HepG2 (cell line): Measurements from ENCODE around the gene KLHL36. TPM values are rescaled to one million over a fixed set of nuclear protein-coding genes. Genes with fewer than 3 reads are reported as not detected.

Experiments used
- ATAC-seq: fragments of 200-7000 bp; cut with Tn5 transposase; 3 replicates; pipeline ENCODE4 v1.9.1; 2020; ENCODE audit warnings: mild to moderate bottlenecking, moderate library complexity
- BruUV-seq: library from RNA; stranded (reverse); fragments of 400-500 nt; replicated peaks from 2 replicates; lab custom pipeline; 2021; lab: Mats Ljungman, UMichigan
- CTCF ChIA-PET: fragments of 300-600 bp; formaldehyde crosslinking; extraction: SDS; loops from one replicate; lab custom pipeline; 2021; ENCODE audit warnings: low total read pairs, inconsistent platforms, low intra/inter-chr PET ratio; lab: Yijun Ruan, JAX
- POLR2A ChIA-PET: fragments of 350-600 bp; sonication (Branson Sonifier 250); formaldehyde crosslinking; loops from one replicate; lab custom pipeline; 2020; ENCODE audit warnings: antibody characterized with exemption, inconsistent platforms; lab: Yijun Ruan, JAX
- DNase-seq: peaks from one replicate; pipeline ENCODE4 v3.0.0-alpha.2; 2015; ENCODE audit warnings: low spot score
- FAIRE-seq: peaks from 3 replicates; lab custom pipeline; 2011; peaks lifted over from hg19 to GRCh38; lab: Jason Lieb, UNC
- H2AFZ ChIP-seq: one replicate; pipeline ENCODE4 v1.6.1; 2011; ENCODE audit warnings: low read length, inconsistent platforms
- H3K27ac ChIP-seq: fragments of 300-600 bp; 3 replicates; pipeline ENCODE4 v1.8.0; 2011; ENCODE audit warnings: mixed run types, mild to moderate bottlenecking, mixed read lengths, low read length, inconsistent platforms; ENCODE audit not compliant: insufficient read depth; ENCODE audit errors: extremely low read length
- H3K27me3 ChIP-seq, 2 experiments: fragments of 200-600 bp in 1 of 2; 2 replicates in 1 of 2; 3 replicates in 1 of 2; pipeline versions ENCODE4 v1.6.0 to v1.8.0; 2011; ENCODE audit warnings: low read length in 2 of 2, mild to moderate bottlenecking in 2 of 2, moderate library complexity in 2 of 2, inconsistent platforms in 1 of 2; ENCODE audit not compliant: insufficient read depth in 2 of 2, control insufficient read depth in 1 of 2
- H3K36me3 ChIP-seq, 2 experiments: fragments of 200-600 bp in 1 of 2; replicated peaks in 1 of 2; 2 replicates in 1 of 2; 3 replicates in 1 of 2; pipeline versions ENCODE4 v1.5.1 to v1.8.0; 2011; ENCODE audit warnings: low read length in 2 of 2, inconsistent platforms in 1 of 2; ENCODE audit not compliant: insufficient read depth in 2 of 2, control insufficient read depth in 1 of 2
- H3K4me1 ChIP-seq: 2 replicates; pipeline ENCODE4 v1.5.1; 2012; ENCODE audit warnings: low read length, inconsistent platforms; ENCODE audit not compliant: insufficient read depth
- H3K4me2 ChIP-seq: 2 replicates; pipeline ENCODE4 v1.6.0; 2011; ENCODE audit warnings: low read depth, low read length, inconsistent platforms
- H3K4me3 ChIP-seq, 3 experiments: fragments of 200-600 bp in 1 of 3; sonication (generic), shearing (Covaris generic) in 1 of 3; replicated peaks in 1 of 3; 2 replicates each; pipeline ENCODE4 v1.5.1; 2011 to 2016; ENCODE audit warnings: low read length in 3 of 3, inconsistent platforms in 2 of 3, low read depth in 2 of 3, mild to moderate bottlenecking in 2 of 3, control low read depth in 1 of 3, mixed read lengths in 1 of 3; ENCODE audit not compliant: insufficient read depth in 1 of 3
- H3K79me2 ChIP-seq: one replicate; pipeline ENCODE4 v1.6.1; 2011; ENCODE audit warnings: low read length, inconsistent platforms; ENCODE audit not compliant: insufficient read depth
- H3K9ac ChIP-seq: 2 replicates; pipeline ENCODE4 v1.6.0; 2011; ENCODE audit warnings: mild to moderate bottlenecking, low read depth, low read length, inconsistent platforms; ENCODE audit not compliant: insufficient read depth
- H3K9me3 ChIP-seq: 2 replicates; pipeline ENCODE4 v1.5.1; 2012; ENCODE audit warnings: mild to moderate bottlenecking, low read length
- H4K20me1 ChIP-seq: 2 replicates; pipeline ENCODE4 v1.6.0; 2011; ENCODE audit warnings: inconsistent platforms, mild to moderate bottlenecking, low read length, moderate library complexity; ENCODE audit not compliant: insufficient read depth
- DR1 ChIP-seq: sonication (generic); formaldehyde crosslinking; IDR thresholded peaks from 2 replicates; pipeline ENCODE4 v1.8.0; 2021; ENCODE audit warnings: mild to moderate bottlenecking, missing genetic modification reagents, inconsistent platforms
- ELF4 ChIP-seq: sonication (generic); formaldehyde crosslinking; IDR thresholded peaks from 2 replicates; pipeline ENCODE4 v1.5.0; 2020; ENCODE audit warnings: missing genetic modification reagents, mild to moderate bottlenecking, moderate library complexity, borderline replicate concordance
- PITX1 ChIP-seq: sonication (generic); formaldehyde crosslinking; IDR thresholded peaks from 2 replicates; pipeline ENCODE4 v1.5.1; 2020; ENCODE audit warnings: mild to moderate bottlenecking, missing genetic modification reagents
- ZC3H13 ChIP-seq: sonication (generic); formaldehyde crosslinking; IDR thresholded peaks from 2 replicates; pipeline ENCODE4 v1.8.1; 2023; ENCODE audit warnings: mild to moderate bottlenecking, missing genetic modification reagents, moderate library complexity
- WGBS: methylation state at CpG from one replicate; pipeline ENCODE4 v1.1.6; 2017; ENCODE audit warnings: low lambda C conversion rate; 5-methylcytosine and 5-hydroxymethylcytosine counted together
- in situ Hi-C: cut with HindIII; loops from 2 replicates; pipeline ENCODE4 v1.10.0; 2017; ENCODE audit warnings: low pct_unique_long_range_greater_than_20kb; ENCODE audit not compliant: extremely low pct_ligation_motif_present
- intact Hi-C: fragments of 100-400 bp; cut with micrococcal nuclease; formaldehyde crosslinking; loops from one replicate; pipeline ENCODE4 v1.10.0; 2022; ENCODE audit not compliant: unreplicated experiment
- polyA plus RNA-seq, 8 experiments: library from polyadenylated mRNA; depleted of rRNA in 3 of 8; stranded (reverse) in 7 of 8; unstranded in 1 of 8; fragments of >200 nt; fragmentation: Illumina TruSeq in 4 of 8; extraction: Trizol in 4 of 8; gene quantifications; 2 replicates each; pipeline versions ENCODE4 v1.2.1 to v1.2.3, GENCODE V29; 2011 to 2016; ENCODE audit warnings: low read depth in 4 of 8, missing spikeins in 1 of 8, mixed read lengths in 1 of 8; ENCODE audit not compliant: insufficient read depth in 1 of 8
- total RNA-seq, 5 experiments: library from RNA; depleted of rRNA; stranded (reverse); fragments of >200 nt; fragmentation: Illumina TruSeq; extraction: Trizol; gene quantifications; 2 replicates each; pipeline ENCODE4 v1.2.3, GENCODE V29; 2016; ENCODE audit warnings: low read depth in 1 of 5
- TF ChIP-seq, protein P1 (sequence below): sonication (generic); formaldehyde crosslinking; IDR thresholded peaks from 2 replicates; pipeline ENCODE4; 2020; ENCODE audit warnings: missing genetic modification reagents, mild to moderate bottlenecking, borderline replicate concordance

The KLHL36 gene
- total and polyA plus RNA-seq, 2 of the 13 experiments (the other 11 are each of a cell fraction or from before 2014, with no cell fraction given) = 24.3 to 26.0 TPM

DNA sequence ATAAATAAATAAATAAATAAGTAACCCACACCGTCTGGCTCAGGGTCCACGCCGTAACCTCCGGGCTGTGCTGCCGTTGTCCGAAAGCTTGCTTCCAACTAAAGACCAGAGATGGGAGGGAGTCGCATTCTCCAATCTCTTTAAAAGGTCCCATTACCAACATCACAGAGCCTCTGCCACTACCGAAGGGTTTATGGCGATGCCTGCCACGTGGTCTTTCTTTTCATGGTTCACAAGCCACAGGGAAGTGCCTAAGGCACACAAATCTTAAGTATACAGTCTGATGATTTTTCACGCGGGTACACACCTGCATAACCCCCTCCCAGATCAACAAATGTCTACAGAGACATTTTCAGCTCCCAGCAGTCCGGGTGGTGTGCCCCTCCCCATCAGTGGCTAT, 31.8 kb upstream of the KLHL36 start:
- Histone ChIP-seq H3K4me2 (peak overlapping the region; percentile 94), H3K79me2 (no peaks in the 10 kb centered on the region), H3K9ac (no peak overlapping the region), H3K9me3 (no peaks in the 10 kb centered on the region), H3K27ac (no peak overlapping the region), H3K27me3 (no peaks in the 10 kb centered on the region; a peak in 1 of 5 replicates), H3K36me3 (peaks cover 0 to 1% of the 10 kb centered on the region in 2 experiments; a peak in 2 of 5 replicates), H4K20me1 (no peaks in the 10 kb centered on the region; the same call in 1 of the 2 replicates), H3K4me3 (peak overlapping the region; percentile 76 to 89 (median 85); a peak in 4 of 6 replicates), H3K4me1 (peaks cover 46% of the 10 kb centered on the region), H2AFZ (no peak overlapping the region)
- POLR2A ChIA-PET = no interaction called here
- in situ Hi-C loops (no loop called here), intact Hi-C loops (no loop called here)
- ATAC-seq (no peak), DNase-seq (no peak), FAIRE-seq (no peak)
- WGBS = 86% methylated on average over 13 of the region's 13 CpGs
- TF ChIP-seq, protein P1, sequence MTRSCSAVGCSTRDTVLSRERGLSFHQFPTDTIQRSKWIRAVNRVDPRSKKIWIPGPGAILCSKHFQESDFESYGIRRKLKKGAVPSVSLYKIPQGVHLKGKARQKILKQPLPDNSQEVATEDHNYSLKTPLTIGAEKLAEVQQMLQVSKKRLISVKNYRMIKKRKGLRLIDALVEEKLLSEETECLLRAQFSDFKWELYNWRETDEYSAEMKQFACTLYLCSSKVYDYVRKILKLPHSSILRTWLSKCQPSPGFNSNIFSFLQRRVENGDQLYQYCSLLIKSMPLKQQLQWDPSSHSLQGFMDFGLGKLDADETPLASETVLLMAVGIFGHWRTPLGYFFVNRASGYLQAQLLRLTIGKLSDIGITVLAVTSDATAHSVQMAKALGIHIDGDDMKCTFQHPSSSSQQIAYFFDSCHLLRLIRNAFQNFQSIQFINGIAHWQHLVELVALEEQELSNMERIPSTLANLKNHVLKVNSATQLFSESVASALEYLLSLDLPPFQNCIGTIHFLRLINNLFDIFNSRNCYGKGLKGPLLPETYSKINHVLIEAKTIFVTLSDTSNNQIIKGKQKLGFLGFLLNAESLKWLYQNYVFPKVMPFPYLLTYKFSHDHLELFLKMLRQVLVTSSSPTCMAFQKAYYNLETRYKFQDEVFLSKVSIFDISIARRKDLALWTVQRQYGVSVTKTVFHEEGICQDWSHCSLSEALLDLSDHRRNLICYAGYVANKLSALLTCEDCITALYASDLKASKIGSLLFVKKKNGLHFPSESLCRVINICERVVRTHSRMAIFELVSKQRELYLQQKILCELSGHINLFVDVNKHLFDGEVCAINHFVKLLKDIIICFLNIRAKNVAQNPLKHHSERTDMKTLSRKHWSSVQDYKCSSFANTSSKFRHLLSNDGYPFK = 0 out of 2 replicates have a peak, but pooled peaks have one; percentile 0
- TF ChIP-seq PITX1 (0 out of 2 replicates have a peak, but pooled peaks have one; percentile 18), ELF4 (CRISPR knock-in tag) (no peak), DR1 (CRISPR knock-in tag) (no peak), ZC3H13 (CRISPR knock-in tag) (no peak)
- no TSS peak for BruUV-seq
- CTCF ChIA-PET = no interaction called here
